C4-2B (cell line): ENCODE results near the gene GRB7.

ENCODE experiments used
- CTCF ChIP-seq: fragments of 450-650 bp; conservative IDR thresholded peaks from 2 replicates; pipeline ENCODE4 v1.5.1; 2017; ENCODE audit warnings: mild to moderate bottlenecking
- ZFX ChIP-seq: fragments of 450-650 bp; IDR thresholded peaks from 2 replicates; pipeline ENCODE4 v1.6.1; 2017

- TF ChIP-seq CTCF (no peak), ZFX (no peak)
These were observed 30.8 kb upstream of the GRB7 start for GRCh38 chr17:39706921-39707337.
